ENCODE data around the gene TBX21. TPM values are rescaled to one million over a fixed set of nuclear protein-coding genes. Genes with fewer than 3 reads are reported as not detected.

The TBX21 gene
- total RNA-seq, 1 experiment from 2014 or later, result 0.15 TPM

- TF ChIP-seq, protein P1, sequence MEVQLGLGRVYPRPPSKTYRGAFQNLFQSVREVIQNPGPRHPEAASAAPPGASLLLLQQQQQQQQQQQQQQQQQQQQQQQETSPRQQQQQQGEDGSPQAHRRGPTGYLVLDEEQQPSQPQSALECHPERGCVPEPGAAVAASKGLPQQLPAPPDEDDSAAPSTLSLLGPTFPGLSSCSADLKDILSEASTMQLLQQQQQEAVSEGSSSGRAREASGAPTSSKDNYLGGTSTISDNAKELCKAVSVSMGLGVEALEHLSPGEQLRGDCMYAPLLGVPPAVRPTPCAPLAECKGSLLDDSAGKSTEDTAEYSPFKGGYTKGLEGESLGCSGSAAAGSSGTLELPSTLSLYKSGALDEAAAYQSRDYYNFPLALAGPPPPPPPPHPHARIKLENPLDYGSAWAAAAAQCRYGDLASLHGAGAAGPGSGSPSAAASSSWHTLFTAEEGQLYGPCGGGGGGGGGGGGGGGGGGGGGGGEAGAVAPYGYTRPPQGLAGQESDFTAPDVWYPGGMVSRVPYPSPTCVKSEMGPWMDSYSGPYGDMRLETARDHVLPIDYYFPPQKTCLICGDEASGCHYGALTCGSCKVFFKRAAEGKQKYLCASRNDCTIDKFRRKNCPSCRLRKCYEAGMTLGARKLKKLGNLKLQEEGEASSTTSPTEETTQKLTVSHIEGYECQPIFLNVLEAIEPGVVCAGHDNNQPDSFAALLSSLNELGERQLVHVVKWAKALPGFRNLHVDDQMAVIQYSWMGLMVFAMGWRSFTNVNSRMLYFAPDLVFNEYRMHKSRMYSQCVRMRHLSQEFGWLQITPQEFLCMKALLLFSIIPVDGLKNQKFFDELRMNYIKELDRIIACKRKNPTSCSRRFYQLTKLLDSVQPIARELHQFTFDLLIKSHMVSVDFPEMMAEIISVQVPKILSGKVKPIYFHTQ (CRISPR knock-in tag; IDR thresholded peaks at IDR 0.05), result no peak
- TF ChIP-seq CDX4 (CRISPR knock-in tag; IDR thresholded peaks at IDR 0.05; ENCODE audit: borderline replicate concordance) (no peak), FOXJ3 (CRISPR knock-in tag; IDR thresholded peaks at IDR 0.05; ENCODE audit: borderline replicate concordance) (no peak), HMGXB4 (CRISPR knock-in tag; IDR thresholded peaks at IDR 0.05) (no peak), ZNF219 (CRISPR knock-in tag; IDR thresholded peaks at IDR 0.05; ENCODE audit: borderline replicate concordance) (no peak), JAZF1 (CRISPR knock-in tag; IDR thresholded peaks at IDR 0.05) (no peak), ZBTB43 (CRISPR knock-in tag; IDR thresholded peaks at IDR 0.05) (no peak)
These were observed 41.3 kb downstream of the TBX21 start (continued) for GRCh38 chr17:47774331-47774730.

GRCh38 chr17:47774987-47775580, 42.0 kb downstream of the TBX21 start:
- POLR2A ChIA-PET, result no interaction called here
- Mint-ChIP-seq H3K27ac (no peak overlapping the region), H3K36me3 (no peaks in the 10 kb centered on the region), H3K4me3 (no peak overlapping the region), H3K9me3 (peaks cover 14% of the 10 kb centered on the region), H3K27me3 (ENCODE audit: low read depth) (peaks cover 33% of the 10 kb centered on the region), H3K4me1 (no peaks in the 10 kb centered on the region)
- ATAC-seq (no peak), DNase-seq (ENCODE audit: low spot score) (no peak)
- CTCF ChIA-PET, result interaction anchor here (0.9 to 1.2 kb wide), 3 partner anchors 10 to 25 kb away, joined by 3 to 4 read pairs (median 4); no protein-coding TSS in a partner anchor
- TF ChIP-seq CREB1 (CRISPR knock-in tag; IDR thresholded peaks at IDR 0.05), result no peak
- no peak for TF ChIP-seq CTCF (IDR thresholded peaks at IDR 0.05)
- TF ChIP-seq, protein P2, sequence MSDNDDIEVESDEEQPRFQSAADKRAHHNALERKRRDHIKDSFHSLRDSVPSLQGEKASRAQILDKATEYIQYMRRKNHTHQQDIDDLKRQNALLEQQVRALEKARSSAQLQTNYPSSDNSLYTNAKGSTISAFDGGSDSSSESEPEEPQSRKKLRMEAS (CRISPR knock-in tag; IDR thresholded peaks at IDR 0.05), result no peak
- TF ChIP-seq ZBTB43 (CRISPR knock-in tag; IDR thresholded peaks at IDR 0.05), result no peak
- no peak for TF ChIP-seq ATF3 (CRISPR knock-in tag; conservative IDR thresholded peaks at IDR 0.05)
- no peak for TF ChIP-seq CBFB (CRISPR knock-in tag; IDR thresholded peaks at IDR 0.05; ENCODE audit: low read depth)
- no peak for TF ChIP-seq ESRRA (CRISPR knock-in tag; IDR thresholded peaks at IDR 0.05; ENCODE audit: borderline replicate concordance)
- no peak for TF ChIP-seq SMAD3 (CRISPR knock-in tag; IDR thresholded peaks at IDR 0.05; ENCODE audit: borderline replicate concordance)
- no peak for TF ChIP-seq ZNF121 (CRISPR knock-in tag; IDR thresholded peaks at IDR 0.05)
- no peak for TF ChIP-seq MXD4 (CRISPR knock-in tag; IDR thresholded peaks at IDR 0.05; ENCODE audit: borderline replicate concordance)
- TF ChIP-seq ATF2 (CRISPR knock-in tag; IDR thresholded peaks at IDR 0.05; ENCODE audit: borderline replicate concordance, low read depth), result no peak
- TF ChIP-seq SMAD4 (CRISPR knock-in tag; IDR thresholded peaks at IDR 0.05), result no peak
- TF ChIP-seq, protein P1 (CRISPR knock-in tag; IDR thresholded peaks at IDR 0.05), result no peak
- no peak for TF ChIP-seq GTF2I (CRISPR knock-in tag; conservative IDR thresholded peaks at IDR 0.05)
